BLaER1 (cell line): ENCODE results near the gene CREB3L1.

Experiments used
- H3K27ac ChIP-seq: shearing (Covaris generic); formaldehyde crosslinking; 2 replicates; pipeline ENCODE4 v1.8.1; 2022
- H3K27me3 ChIP-seq: shearing (Covaris generic); formaldehyde crosslinking; 2 replicates; pipeline ENCODE4 v1.8.1; 2022
- H3K36me3 ChIP-seq: shearing (Covaris generic); formaldehyde crosslinking; 2 replicates; pipeline ENCODE4 v1.8.1; 2022
- H3K4me1 ChIP-seq: shearing (Covaris generic); formaldehyde crosslinking; 2 replicates; pipeline ENCODE4 v1.8.1; 2022
- H3K4me2 ChIP-seq: shearing (Covaris generic); formaldehyde crosslinking; 2 replicates; pipeline ENCODE4 v1.8.1; 2022
- H3K4me3 ChIP-seq: shearing (Covaris generic); formaldehyde crosslinking; 2 replicates; pipeline ENCODE4 v1.8.1; 2022
- H3K9ac ChIP-seq: shearing (Covaris generic); formaldehyde crosslinking; 2 replicates; pipeline ENCODE4 v1.8.1; 2022
- H3K9me3 ChIP-seq: shearing (Covaris generic); formaldehyde crosslinking; 2 replicates; pipeline ENCODE4 v1.8.1; 2022
- H4K20me1 ChIP-seq: shearing (Covaris generic); formaldehyde crosslinking; 2 replicates; pipeline ENCODE4 v1.8.1; 2022
- Cebpa-rat ChIP-seq: shearing (Covaris generic); IDR thresholded peaks from 2 replicates; pipeline ENCODE4 v1.8.1; 2022

CREB3L1 gene

GRCh38 chr11:46339816-46340215 lies 62.4 kb downstream of the CREB3L1 start:
- no peak overlapping the region for H3K4me3 ChIP-seq

GRCh38 chr11:46341454-46341853 lies 64.0 kb downstream of the CREB3L1 start:
- H3K4me2 ChIP-seq, result peak overlapping the region; percentile 75
- TF ChIP-seq Cebpa-rat, result no peak
- no peak overlapping the region for H3K9ac ChIP-seq
- H3K4me1 ChIP-seq, result peaks cover 66% of the 10 kb centered on the region
- no peaks in the 10 kb centered on the region for H3K9me3 ChIP-seq
- peaks cover 8% of the 10 kb centered on the region; the same call in 1 of the 2 replicates for H3K27me3 ChIP-seq
- H3K27ac ChIP-seq, result no peak overlapping the region
- H3K4me3 ChIP-seq, result no peak overlapping the region
- H4K20me1 ChIP-seq, result no peaks in the 10 kb centered on the region
- H3K36me3 ChIP-seq, result no peaks in the 10 kb centered on the region

More at GRCh38 chr11:46339816-46340215, 62.4 kb downstream of the CREB3L1 start:
- H3K36me3 ChIP-seq, result no peaks in the 10 kb centered on the region
- peak overlapping the region; percentile 71; the same call in 1 of the 2 replicates for H3K4me2 ChIP-seq
- no peak overlapping the region for H3K27ac ChIP-seq
- no peak overlapping the region for H3K9ac ChIP-seq
- no peak for TF ChIP-seq Cebpa-rat
- H3K9me3 ChIP-seq, result no peaks in the 10 kb centered on the region
- no peaks in the 10 kb centered on the region for H4K20me1 ChIP-seq
- H3K4me1 ChIP-seq, result peaks cover 49% of the 10 kb centered on the region
- H3K27me3 ChIP-seq, result peaks cover 15% of the 10 kb centered on the region

GRCh38 chr11:46342239-46342638 lies 64.8 kb downstream of the CREB3L1 start:
- Histone ChIP-seq H3K36me3 (no peaks in the 10 kb centered on the region), H3K9ac (peak overlapping the region; percentile 50; the same call in 1 of the 2 replicates), H3K4me3 (no peak overlapping the region), H3K27me3 (peaks cover 9% of the 10 kb centered on the region; the same call in 1 of the 2 replicates), H3K4me2 (peak overlapping the region; percentile 75), H4K20me1 (no peaks in the 10 kb centered on the region), H3K27ac (peak overlapping the region; percentile 56), H3K9me3 (no peaks in the 10 kb centered on the region), H3K4me1 (peaks cover 72% of the 10 kb centered on the region)
- no peak for TF ChIP-seq Cebpa-rat

- Histone ChIP-seq H3K36me3 (no peaks in the 10 kb centered on the region), H3K9me3 (no peaks in the 10 kb centered on the region), H3K27me3 (peaks cover 9% of the 10 kb centered on the region; the same call in 1 of the 2 replicates), H3K4me3 (no peak overlapping the region), H3K4me1 (peaks cover 74% of the 10 kb centered on the region), H3K4me2 (no peak overlapping the region), H3K9ac (no peak overlapping the region), H4K20me1 (peaks cover 11% of the 10 kb centered on the region), H3K27ac (no peak overlapping the region)
- TF ChIP-seq Cebpa-rat, result no peak
Observed at GRCh38 chr11:46343520-46343919, 66.1 kb downstream of the CREB3L1 start.

- Histone ChIP-seq H3K9ac (peak overlapping the region; percentile 66), H3K4me3 (peak overlapping the region; percentile 96)
Observed at GRCh38 chr11:46345131-46345597, 67.7 kb downstream of the CREB3L1 start.

GRCh38 chr11:46345881-46346484 lies 68.5 kb downstream of the CREB3L1 start:
- Histone ChIP-seq H3K4me1 (peaks cover 82% of the 10 kb centered on the region), H3K27me3 (peaks cover 9% of the 10 kb centered on the region; the same call in 1 of the 2 replicates), H4K20me1 (peaks cover 33% of the 10 kb centered on the region), H3K9ac (peak overlapping the region; percentile 66), H3K4me2 (peak overlapping the region; percentile 86), H3K4me3 (peak overlapping the region; percentile 96), H3K27ac (peak overlapping the region; percentile 52), H3K9me3 (no peaks in the 10 kb centered on the region), H3K36me3 (peaks cover 10% of the 10 kb centered on the region)
- TF ChIP-seq Cebpa-rat, result no peak

More at GRCh38 chr11:46345131-46345597, 67.7 kb downstream of the CREB3L1 start:
- no peak for TF ChIP-seq Cebpa-rat
- Histone ChIP-seq H3K4me1 (peaks cover 76% of the 10 kb centered on the region), H3K27ac (peak overlapping the region; percentile 52), H3K27me3 (peaks cover 9% of the 10 kb centered on the region; the same call in 1 of the 2 replicates), H3K9me3 (no peaks in the 10 kb centered on the region), H4K20me1 (peaks cover 27% of the 10 kb centered on the region), H3K4me2 (peak overlapping the region; percentile 86), H3K36me3 (0 out of 2 replicates have a peak, but pooled peaks cover 5% of the 10 kb centered on the region)

- TF ChIP-seq Cebpa-rat, result no peak
- Histone ChIP-seq H3K4me2 (peak within 1 kb of the TSS; percentile 99), H3K27me3 (peaks cover 9% of the 10 kb centered on the region; the same call in 1 of the 2 replicates), H3K9ac (peak within 1 kb of the TSS; percentile 94), H4K20me1 (peaks cover 44% of the 10 kb centered on the region), H3K36me3 (peaks cover 16% of the 10 kb centered on the region), H3K9me3 (no peaks in the 10 kb centered on the region), H3K27ac (peak within 1 kb of the TSS; percentile 94), H3K4me1 (peaks cover 82% of the 10 kb centered on the region), H3K4me3 (peak within 1 kb of the TSS; percentile 96)
Observed at GRCh38 chr11:46346886-46347636, 69.6 kb downstream of the CREB3L1 start, which contains the start of gene DGKZ. TSS of gene DGKZ (plus strand) at chr11:46347463. CDS start at chr11:46347660, 197 bp downstream.

GRCh38 chr11:46347637-46348311 lies 70.3 kb downstream of the CREB3L1 start:
- peak overlapping the region; percentile 94 for H3K27ac ChIP-seq
- H3K9ac ChIP-seq, result peak overlapping the region; percentile 94
- no peaks in the 10 kb centered on the region for H3K9me3 ChIP-seq
- TF ChIP-seq Cebpa-rat, result no peak
- H4K20me1 ChIP-seq, result peaks cover 51% of the 10 kb centered on the region
- H3K4me1 ChIP-seq, result peaks cover 82% of the 10 kb centered on the region
- peak overlapping the region; percentile 99 for H3K4me2 ChIP-seq
- H3K27me3 ChIP-seq, result peaks cover 9% of the 10 kb centered on the region; the same call in 1 of the 2 replicates
- peak overlapping the region; percentile 96 for H3K4me3 ChIP-seq
- H3K36me3 ChIP-seq, result peaks cover 19% of the 10 kb centered on the region
